MM.1S (cell line): Measurements from ENCODE around the gene GBP1.

ENCODE experiments used
- DNase-seq: peaks from one replicate; pipeline ENCODE4 v3.0.0-alpha.2; 2015
- H2AFZ ChIP-seq: fragments of 300-600 bp; sonication (generic); 2 replicates; pipeline ENCODE4 v1.6.0; 2016; ENCODE audit warnings: antibody characterized with exemption, low read length
- H3F3A ChIP-seq: fragments of 300-600 bp; sonication (generic); 2 replicates; pipeline ENCODE4 v1.6.1; 2016; ENCODE audit warnings: mild to moderate bottlenecking, antibody characterized with exemption, low read length, moderate library complexity, mixed read lengths; ENCODE audit not compliant: insufficient read depth
- H3K27ac ChIP-seq: fragments of 300-600 bp; sonication (generic); 2 replicates; pipeline ENCODE4 v1.5.1; 2016; ENCODE audit warnings: mild to moderate bottlenecking, low read length
- H3K27me3 ChIP-seq: fragments of 300-600 bp; sonication (generic); replicated peaks from 2 replicates; pipeline ENCODE4 v1.6.0; 2016; ENCODE audit warnings: low read length; ENCODE audit not compliant: insufficient read depth
- H3K36me3 ChIP-seq: fragments of 300-600 bp; sonication (generic); replicated peaks from 2 replicates; pipeline ENCODE4 v1.6.1; 2016; ENCODE audit warnings: mild to moderate bottlenecking, low read length, mixed read lengths; ENCODE audit not compliant: insufficient read depth
- H3K4me1 ChIP-seq: fragments of 300-600 bp; sonication (generic); 2 replicates; pipeline ENCODE4 v1.6.1; 2016; ENCODE audit warnings: low read length, mixed read lengths
- H3K4me2 ChIP-seq: fragments of 300-600 bp; sonication (generic); 2 replicates; pipeline ENCODE4 v1.6.0; 2016; ENCODE audit warnings: low read depth, low read length
- H3K4me3 ChIP-seq: fragments of 300-600 bp; sonication (generic); 2 replicates; pipeline ENCODE4 v1.5.1; 2016; ENCODE audit warnings: low read length, mixed read lengths
- H3K79me2 ChIP-seq: fragments of 300-600 bp; sonication (generic); 2 replicates; pipeline ENCODE4 v1.6.1; 2016; ENCODE audit warnings: mixed run types, low read length, mixed read lengths
- H3K9ac ChIP-seq: fragments of 300-600 bp; sonication (generic); 2 replicates; pipeline ENCODE4 v1.6.1; 2016; ENCODE audit warnings: low read length, mixed read lengths
- H3K9me2 ChIP-seq: fragments of 300-600 bp; sonication (generic); replicated peaks from 2 replicates; pipeline ENCODE4 v1.6.1; 2016; ENCODE audit warnings: mild to moderate bottlenecking, low read length, mixed read lengths; ENCODE audit not compliant: insufficient read depth
- H3K9me3 ChIP-seq: fragments of 300-600 bp; sonication (generic); replicated peaks from 2 replicates; pipeline ENCODE4 v1.6.1; 2016; ENCODE audit warnings: mild to moderate bottlenecking, low read length, mixed read lengths; ENCODE audit not compliant: insufficient read depth
- H4K20me1 ChIP-seq: fragments of 300-600 bp; sonication (generic); 2 replicates; pipeline ENCODE4 v1.6.1; 2016; ENCODE audit warnings: mild to moderate bottlenecking, low read length, moderate library complexity, mixed read lengths; ENCODE audit not compliant: insufficient read depth
- CTCF ChIP-seq: fragments of 300-600 bp; sonication (generic); IDR thresholded peaks from 2 replicates; pipeline ENCODE4 v1.5.1; 2016; ENCODE audit warnings: antibody characterized with exemption, low read length, mixed read lengths
- EZH2 ChIP-seq: fragments of 300-600 bp; sonication (generic); optimal IDR thresholded peaks from 2 replicates; pipeline ENCODE3; 2017; ENCODE audit warnings: low read depth, mild to moderate bottlenecking, antibody characterized with exemption, low read length, mixed read lengths
- EZH2phosphoT487 ChIP-seq: fragments of 300-600 bp; sonication (generic); IDR thresholded peaks from 2 replicates; pipeline ENCODE4 v1.6.1; 2018; ENCODE audit warnings: antibody characterized with exemption, low read length

The GBP1 gene, protein sequence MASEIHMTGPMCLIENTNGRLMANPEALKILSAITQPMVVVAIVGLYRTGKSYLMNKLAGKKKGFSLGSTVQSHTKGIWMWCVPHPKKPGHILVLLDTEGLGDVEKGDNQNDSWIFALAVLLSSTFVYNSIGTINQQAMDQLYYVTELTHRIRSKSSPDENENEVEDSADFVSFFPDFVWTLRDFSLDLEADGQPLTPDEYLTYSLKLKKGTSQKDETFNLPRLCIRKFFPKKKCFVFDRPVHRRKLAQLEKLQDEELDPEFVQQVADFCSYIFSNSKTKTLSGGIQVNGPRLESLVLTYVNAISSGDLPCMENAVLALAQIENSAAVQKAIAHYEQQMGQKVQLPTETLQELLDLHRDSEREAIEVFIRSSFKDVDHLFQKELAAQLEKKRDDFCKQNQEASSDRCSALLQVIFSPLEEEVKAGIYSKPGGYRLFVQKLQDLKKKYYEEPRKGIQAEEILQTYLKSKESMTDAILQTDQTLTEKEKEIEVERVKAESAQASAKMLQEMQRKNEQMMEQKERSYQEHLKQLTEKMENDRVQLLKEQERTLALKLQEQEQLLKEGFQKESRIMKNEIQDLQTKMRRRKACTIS

GRCh38 chr1:89065079-89065868 lies at the start of gene GBP1:
Gene GBP1, minus strand, starts transcription at chr1:89065208. Its CDS starts 1,974 bp downstream, at chr1:89063234.
- TF ChIP-seq CTCF (no peak), EZH2 (no peak), EZH2phosphoT487 (no peak)
- H3K9me2 ChIP-seq, result no peaks in the 10 kb centered on the region
- H3K79me2 ChIP-seq, result no peaks in the 10 kb centered on the region
- H3K4me3 ChIP-seq, result peak within 1 kb of the TSS; percentile 81
- H3K27me3 ChIP-seq, result no peaks in the 10 kb centered on the region
- peak within 1 kb of the TSS; percentile 35; the same call in 1 of the 2 replicates for H3K27ac ChIP-seq
- no peaks in the 10 kb centered on the region for H3F3A ChIP-seq
- H3K9me3 ChIP-seq, result no peaks in the 10 kb centered on the region
- H3K9ac ChIP-seq, result peak within 1 kb of the TSS; percentile 58; the same call in 1 of the 2 replicates
- H4K20me1 ChIP-seq, result no peaks in the 10 kb centered on the region
- 0 out of 2 replicates have a peak, but pooled peaks cover 6% of the 10 kb centered on the region for H3K4me1 ChIP-seq
- DNase-seq, result peak; percentile 41
- H3K4me2 ChIP-seq, result peak within 1 kb of the TSS; percentile 84
- peak within 1 kb of the TSS; percentile 89 for H2AFZ ChIP-seq
- H3K36me3 ChIP-seq, result no peaks in the 10 kb centered on the region

- Histone ChIP-seq H3K9me2 (no peaks in the 10 kb centered on the region), H3F3A (no peaks in the 10 kb centered on the region), H3K79me2 (no peaks in the 10 kb centered on the region), H3K27ac (no peak overlapping the region), H3K4me1 (no peaks in the 10 kb centered on the region), H3K36me3 (no peaks in the 10 kb centered on the region), H3K4me3 (no peak overlapping the region), H3K4me2 (no peak overlapping the region), H3K27me3 (no peaks in the 10 kb centered on the region), H3K9ac (no peak overlapping the region), H4K20me1 (no peaks in the 10 kb centered on the region), H3K9me3 (no peaks in the 10 kb centered on the region), H2AFZ (no peak overlapping the region)
- no peak for DNase-seq
- no peak for TF ChIP-seq CTCF
- no peak for TF ChIP-seq EZH2phosphoT487
- TF ChIP-seq EZH2, result no peak
Observed at GRCh38 chr1:89114662-89115061, 49.7 kb upstream of the GBP1 start.

DNA sequence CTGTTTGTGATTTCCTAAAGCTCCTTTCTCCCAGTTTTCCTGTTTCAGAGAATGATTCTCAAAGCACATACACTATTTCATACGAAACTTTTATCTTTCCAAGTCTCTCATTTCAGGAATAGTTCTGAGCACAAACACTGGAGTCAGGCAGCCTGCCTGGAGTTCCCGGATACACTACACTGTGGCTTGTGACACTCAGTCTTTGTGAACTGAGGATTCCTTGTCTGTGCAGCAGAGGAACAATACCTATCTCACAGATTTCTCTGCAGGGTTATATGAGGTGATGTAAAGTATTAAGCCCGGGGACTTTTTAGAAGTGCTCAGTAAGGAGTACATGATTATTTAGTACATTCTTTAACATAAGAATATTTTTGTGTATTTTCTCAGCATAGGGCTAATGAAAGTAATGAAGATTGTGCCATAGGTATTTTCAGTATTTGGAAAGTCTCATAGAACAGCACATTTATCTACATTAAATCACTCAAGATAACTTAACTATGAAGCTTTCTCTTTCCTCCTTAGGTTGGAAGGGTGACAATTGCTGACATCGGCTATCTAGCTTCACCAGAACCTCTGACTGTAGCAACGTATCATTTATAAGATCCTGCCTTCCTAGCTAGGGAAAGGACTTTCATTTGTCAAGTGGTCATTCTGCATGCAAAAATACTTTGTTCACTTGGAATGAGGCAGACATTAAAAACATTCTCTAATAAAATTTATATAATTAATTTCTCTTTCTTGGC lies 48.0 kb upstream of the GBP1 start:
- H3K9ac ChIP-seq, result no peak overlapping the region
- no peaks in the 10 kb centered on the region for H3K79me2 ChIP-seq
- no peak overlapping the region for H2AFZ ChIP-seq
- no peak for TF ChIP-seq EZH2phosphoT487
- H3K4me2 ChIP-seq, result no peak overlapping the region
- H3F3A ChIP-seq, result no peaks in the 10 kb centered on the region
- no peaks in the 10 kb centered on the region for H3K36me3 ChIP-seq
- H4K20me1 ChIP-seq, result no peaks in the 10 kb centered on the region
- H3K27me3 ChIP-seq, result no peaks in the 10 kb centered on the region
- H3K9me3 ChIP-seq, result no peaks in the 10 kb centered on the region
- no peak overlapping the region for H3K27ac ChIP-seq
- DNase-seq, result no peak
- no peaks in the 10 kb centered on the region for H3K9me2 ChIP-seq
- no peaks in the 10 kb centered on the region for H3K4me1 ChIP-seq
- no peak overlapping the region for H3K4me3 ChIP-seq
